HFFc6 (cell line): Measurements from ENCODE around the gene TMEFF1. TPM values are rescaled to one million over a fixed set of nuclear protein-coding genes. Genes with fewer than 3 reads are reported as not detected.

Experiments
- DNase-seq: peaks from one replicate; pipeline ENCODE4 v3.0.0-alpha.2; 2018
- H3K27ac Mint-ChIP-seq: 2 replicates; pipeline ENCODE4 v1.8.0; 2020; ENCODE audit warnings: mild to moderate bottlenecking, mixed read lengths
- H3K27me3 Mint-ChIP-seq: 2 replicates; pipeline ENCODE4 v1.8.0; 2021; ENCODE audit warnings: mild to moderate bottlenecking, moderate library complexity, mixed read lengths; ENCODE audit not compliant: insufficient read depth
- H3K36me3 Mint-ChIP-seq: 2 replicates; pipeline ENCODE4 v1.8.0; 2021; ENCODE audit warnings: low read depth, mixed read lengths
- H3K4me1 Mint-ChIP-seq: 2 replicates; pipeline ENCODE4 v1.8.0; 2020; ENCODE audit warnings: low read depth, mixed read lengths
- H3K4me3 Mint-ChIP-seq: 2 replicates; pipeline ENCODE4 v1.8.0; 2020; ENCODE audit warnings: mild to moderate bottlenecking, moderate library complexity, mixed read lengths
- H3K9me3 Mint-ChIP-seq: 2 replicates; pipeline ENCODE4 v1.8.0; 2020; ENCODE audit warnings: mild to moderate bottlenecking, mixed read lengths
- total RNA-seq, 6 experiments: library from RNA; stranded (reverse); fragmentation: NEBNext Ultra II Directional; extraction: Animal tissue kit (Norgen Biotek cat#: 25700); gene quantifications; 2 replicates in 1 of 6; 3 replicates in 5 of 6; pipeline ENCODE4 v1.2.3, GENCODE V29; 2021
- TF ChIP-seq, protein P1 (sequence below): fragments of 200-600 bp; sonication (generic); IDR thresholded peaks from 2 replicates; pipeline ENCODE4 v1.5.0; 2021; ENCODE audit warnings: antibody characterized with exemption, mild to moderate bottlenecking

TMEFF1 gene
- total RNA-seq, 6 experiments from 2014 or later: 1.3 to 2.4 (median 1.6) TPM

GRCh38 chr9:100445161-100445902 is 27.6 kb upstream of the TMEFF1 start:
- H3K9me3 Mint-ChIP-seq: no peaks in the 10 kb centered on the region
- no peak for DNase-seq
- TF ChIP-seq, protein P1, sequence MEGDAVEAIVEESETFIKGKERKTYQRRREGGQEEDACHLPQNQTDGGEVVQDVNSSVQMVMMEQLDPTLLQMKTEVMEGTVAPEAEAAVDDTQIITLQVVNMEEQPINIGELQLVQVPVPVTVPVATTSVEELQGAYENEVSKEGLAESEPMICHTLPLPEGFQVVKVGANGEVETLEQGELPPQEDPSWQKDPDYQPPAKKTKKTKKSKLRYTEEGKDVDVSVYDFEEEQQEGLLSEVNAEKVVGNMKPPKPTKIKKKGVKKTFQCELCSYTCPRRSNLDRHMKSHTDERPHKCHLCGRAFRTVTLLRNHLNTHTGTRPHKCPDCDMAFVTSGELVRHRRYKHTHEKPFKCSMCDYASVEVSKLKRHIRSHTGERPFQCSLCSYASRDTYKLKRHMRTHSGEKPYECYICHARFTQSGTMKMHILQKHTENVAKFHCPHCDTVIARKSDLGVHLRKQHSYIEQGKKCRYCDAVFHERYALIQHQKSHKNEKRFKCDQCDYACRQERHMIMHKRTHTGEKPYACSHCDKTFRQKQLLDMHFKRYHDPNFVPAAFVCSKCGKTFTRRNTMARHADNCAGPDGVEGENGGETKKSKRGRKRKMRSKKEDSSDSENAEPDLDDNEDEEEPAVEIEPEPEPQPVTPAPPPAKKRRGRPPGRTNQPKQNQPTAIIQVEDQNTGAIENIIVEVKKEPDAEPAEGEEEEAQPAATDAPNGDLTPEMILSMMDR: no peak; the same call in none of the 2 replicates
- H3K27ac Mint-ChIP-seq: no peak overlapping the region
- H3K4me3 Mint-ChIP-seq: no peak overlapping the region
- no peaks in the 10 kb centered on the region for H3K27me3 Mint-ChIP-seq
- peaks cover 41% of the 10 kb centered on the region for H3K36me3 Mint-ChIP-seq
- H3K4me1 Mint-ChIP-seq: peaks cover 26% of the 10 kb centered on the region

DNA sequence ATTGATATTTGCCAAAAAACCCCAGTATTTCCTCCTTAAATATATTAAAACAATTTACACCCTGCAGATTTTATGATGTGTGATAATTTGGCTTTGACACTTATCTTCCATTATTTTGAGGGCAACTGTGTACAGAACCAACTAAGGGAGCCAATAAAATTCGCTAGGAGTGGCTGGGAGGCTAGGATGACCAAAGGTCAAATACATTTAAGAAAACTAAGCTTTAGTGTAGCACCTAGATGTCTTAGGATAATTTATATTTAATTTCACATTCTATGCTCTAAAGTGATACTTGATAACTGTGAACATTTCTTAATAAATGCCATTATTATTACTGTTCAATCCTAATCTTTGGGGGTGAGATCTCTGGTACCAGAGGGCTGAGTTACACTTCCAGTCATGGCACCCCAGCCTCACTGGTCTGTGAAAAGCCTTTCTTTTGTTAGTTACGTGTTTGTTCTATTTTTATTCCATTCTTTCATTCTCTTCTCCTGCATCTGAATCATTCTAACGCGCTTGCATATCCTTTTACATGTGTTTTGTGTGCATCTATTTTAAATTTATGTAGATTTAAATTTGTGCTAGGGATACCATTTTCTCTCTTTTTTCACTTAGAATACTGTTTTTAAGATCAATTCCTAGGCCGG is 26.9 kb upstream of the TMEFF1 start:
- H3K4me3 Mint-ChIP-seq: no peak overlapping the region
- TF ChIP-seq, protein P1: no peak
- peaks cover 47% of the 10 kb centered on the region for H3K36me3 Mint-ChIP-seq
- H3K4me1 Mint-ChIP-seq: peaks cover 24% of the 10 kb centered on the region
- no peaks in the 10 kb centered on the region for H3K27me3 Mint-ChIP-seq
- H3K9me3 Mint-ChIP-seq: no peaks in the 10 kb centered on the region
- H3K27ac Mint-ChIP-seq: no peak overlapping the region
- DNase-seq: no peak

- H3K27me3 Mint-ChIP-seq: no peaks in the 10 kb centered on the region
- H3K36me3 Mint-ChIP-seq: peaks cover 54% of the 10 kb centered on the region
- TF ChIP-seq, protein P1: no peak
- H3K4me3 Mint-ChIP-seq: no peak overlapping the region
- H3K9me3 Mint-ChIP-seq: no peaks in the 10 kb centered on the region
- no peak for DNase-seq
- no peak overlapping the region for H3K27ac Mint-ChIP-seq
- H3K4me1 Mint-ChIP-seq: peaks cover 24% of the 10 kb centered on the region
These were observed 25.9 kb upstream of the TMEFF1 start for GRCh38 chr9:100447041-100447440.

DNA sequence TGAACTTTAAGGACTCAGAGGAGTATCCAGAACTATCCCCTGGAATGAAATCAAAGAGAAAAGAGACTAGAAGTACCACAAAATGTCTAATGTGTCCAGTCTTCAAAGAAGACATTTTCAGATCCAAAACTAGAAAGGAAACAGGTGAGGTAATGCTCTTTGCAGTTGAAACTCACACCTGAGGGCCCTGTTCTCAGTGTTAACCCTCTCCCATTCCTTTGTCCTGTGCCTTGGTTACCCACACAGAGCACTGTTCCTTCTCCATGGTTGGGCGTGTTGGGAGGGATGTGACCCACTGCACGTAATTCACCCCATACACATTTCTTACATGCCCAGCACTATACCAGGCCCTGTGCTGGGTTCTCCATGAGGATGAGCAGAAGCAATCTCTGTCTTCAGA is 24.7 kb upstream of the TMEFF1 start:
- Mint-ChIP-seq H3K27ac (no peak overlapping the region; the same call in 1 of the 2 replicates), H3K36me3 (peaks cover 63% of the 10 kb centered on the region), H3K4me3 (no peak overlapping the region), H3K27me3 (no peaks in the 10 kb centered on the region), H3K9me3 (no peaks in the 10 kb centered on the region), H3K4me1 (peaks cover 23% of the 10 kb centered on the region)
- no peak for DNase-seq
- TF ChIP-seq, protein P1: no peak

DNA sequence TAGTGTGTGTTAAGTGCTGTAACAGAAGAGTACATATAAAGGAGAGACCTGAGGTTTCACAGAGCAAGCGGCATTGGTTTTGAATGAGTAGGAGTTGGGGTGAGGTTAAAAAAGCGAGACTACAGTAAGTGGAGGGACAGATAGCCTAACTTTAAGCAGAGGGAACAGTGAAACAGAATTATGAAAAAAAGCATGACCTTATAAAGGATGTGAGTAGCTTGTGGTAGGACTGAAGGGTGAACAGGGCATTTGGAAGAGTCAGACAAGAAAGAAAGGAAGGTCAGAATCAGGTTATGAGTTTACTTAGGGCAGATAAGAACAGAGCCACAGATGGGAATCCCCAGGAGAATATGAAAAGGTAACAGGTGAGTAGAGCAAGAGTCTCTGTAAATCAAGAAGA is 23.5 kb upstream of the TMEFF1 start:
- H3K9me3 Mint-ChIP-seq: no peaks in the 10 kb centered on the region

More for the DNA sequence above, 23.5 kb upstream of the TMEFF1 start:
- Mint-ChIP-seq H3K4me1 (peaks cover 12% of the 10 kb centered on the region), H3K36me3 (peaks cover 68% of the 10 kb centered on the region), H3K4me3 (no peak overlapping the region), H3K27me3 (no peaks in the 10 kb centered on the region), H3K27ac (no peak overlapping the region)
- TF ChIP-seq, protein P1: no peak
- no peak for DNase-seq
